NOMO-1 treated with DMSO at 0.1 percent for 48 hours (cell line): ENCODE measurements around the gene OR6P1.

Experiments
- DNase-seq: peaks from one replicate; lab custom pipeline; 2025; ENCODE audit not compliant: unreplicated experiment; lab: John Stamatoyannopoulos, UW

OR6P1 gene

GRCh38 chr1:158570480-158570879 is at the start of gene OR6P1:
TSS of gene OR6P1 (minus strand) at chr1:158570580. CDS start at chr1:158563604, 6,976 bp downstream.
- no peak for DNase-seq

GRCh38 chr1:158613764-158614163 is 43.4 kb upstream of the OR6P1 start:
- no peak for DNase-seq

GRCh38 chr1:158611916-158612315 is 41.5 kb upstream of the OR6P1 start:
- DNase-seq = no peak

- no peak for DNase-seq
Observed at GRCh38 chr1:158607296-158607695, 36.9 kb upstream of the OR6P1 start.

GRCh38 chr1:158604968-158605367 is 34.6 kb upstream of the OR6P1 start, which contains the start of gene OR10Z1:
TSS of gene OR10Z1 (plus strand) at chr1:158605268. CDS start at chr1:158606439, 1,171 bp downstream.
- DNase-seq = no peak

GRCh38 chr1:158600735-158601134 is 30.4 kb upstream of the OR6P1 start:
- DNase-seq = no peak

- DNase-seq = no peak
Observed at GRCh38 chr1:158586942-158587341, 16.6 kb upstream of the OR6P1 start.

GRCh38 chr1:158583962-158584361 is 13.6 kb upstream of the OR6P1 start:
- DNase-seq = no peak

- no peak for DNase-seq
Observed at GRCh38 chr1:158579733-158580132, 9.4 kb upstream of the OR6P1 start, which contains the start of gene OR10X1. TSS of gene OR10X1 (minus strand) at chr1:158579899. CDS start at chr1:158579899, 0 bp downstream.

- no peak for DNase-seq
Observed at GRCh38 chr1:158577561-158577960, 7.2 kb upstream of the OR6P1 start.

GRCh38 chr1:158572226-158572625 is 1.8 kb upstream of the OR6P1 start:
- no peak for DNase-seq

- peak; percentile 84 for DNase-seq
Observed at GRCh38 chr1:158564608-158565007, 5.8 kb downstream of the OR6P1 start.

GRCh38 chr1:158563853-158564252 is 6.5 kb downstream of the OR6P1 start:
- peak; percentile 79 for DNase-seq

GRCh38 chr1:158559696-158560095 is 10.7 kb downstream of the OR6P1 start:
- DNase-seq = no peak

- no peak for DNase-seq
Observed at GRCh38 chr1:158554352-158554751, 16.0 kb downstream of the OR6P1 start, which contains the start of gene OR6Y1. TSS of gene OR6Y1 (minus strand) at chr1:158554405. CDS start at chr1:158548105, 6,300 bp downstream.

GRCh38 chr1:158552296-158552695 is 18.1 kb downstream of the OR6P1 start:
- no peak for DNase-seq

- no peak for DNase-seq
Observed at GRCh38 chr1:158547533-158547932, 22.8 kb downstream of the OR6P1 start.

- no peak for DNase-seq
Observed at GRCh38 chr1:158537609-158538008, 32.8 kb downstream of the OR6P1 start.

- no peak for DNase-seq
Observed at GRCh38 chr1:158534496-158534895, 35.9 kb downstream of the OR6P1 start.

GRCh38 chr1:158527190-158527815 is 43.1 kb downstream of the OR6P1 start:
- DNase-seq = no peak

GRCh38 chr1:158521666-158522058 is 48.7 kb downstream of the OR6P1 start:
- no peak for DNase-seq

GRCh38 chr1:158520955-158521665 is 49.3 kb downstream of the OR6P1 start:
- DNase-seq = no peak
